Measurements from ENCODE around the gene DNAJC3. TPM values are rescaled to one million over a fixed set of nuclear protein-coding genes. Genes with fewer than 3 reads are reported as not detected.

Gene DNAJC3
- total RNA-seq, 1 donor from 2014 or later, result 21.4 TPM

DNA sequence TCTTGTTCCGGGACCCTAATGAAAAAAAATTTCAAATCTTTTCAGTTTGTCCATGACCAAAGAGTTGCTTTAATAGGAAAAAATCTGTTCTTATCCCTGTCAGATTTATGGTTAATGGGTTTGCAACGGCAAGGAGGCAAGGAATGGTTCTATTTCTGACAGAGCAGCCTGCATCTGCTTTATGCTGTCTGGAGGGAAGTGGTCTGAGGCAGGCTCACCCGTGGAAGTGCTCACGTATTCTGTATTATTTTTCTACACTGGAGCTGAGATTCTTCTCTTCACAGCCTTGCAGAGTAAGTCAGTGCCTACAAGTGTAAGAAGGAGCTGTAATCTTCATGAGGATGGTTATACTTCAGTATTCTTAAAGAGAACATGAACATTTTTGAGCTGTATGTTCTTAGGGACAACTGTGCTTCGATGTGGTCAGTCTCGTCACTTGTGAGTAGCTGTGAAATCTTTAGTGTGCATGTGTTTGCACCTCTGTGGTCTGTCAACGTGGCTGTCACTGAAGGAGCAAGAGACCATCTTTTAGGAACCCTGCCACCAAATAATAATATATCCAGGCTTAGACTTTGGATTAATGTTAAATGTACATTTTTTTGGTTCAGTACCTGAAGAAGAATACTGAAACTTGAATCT, 114.3 kb downstream of the DNAJC3 start:
- no peak overlapping the region for H3K4me3 ChIP-seq (ENCODE audit: low read depth, low read length)
- DNase-seq (ENCODE audit: low read depth), result no peak
- TF ChIP-seq CTCF (conservative IDR thresholded peaks at IDR 0.05; ENCODE audit: low read depth, low read length), result no peak

DNA sequence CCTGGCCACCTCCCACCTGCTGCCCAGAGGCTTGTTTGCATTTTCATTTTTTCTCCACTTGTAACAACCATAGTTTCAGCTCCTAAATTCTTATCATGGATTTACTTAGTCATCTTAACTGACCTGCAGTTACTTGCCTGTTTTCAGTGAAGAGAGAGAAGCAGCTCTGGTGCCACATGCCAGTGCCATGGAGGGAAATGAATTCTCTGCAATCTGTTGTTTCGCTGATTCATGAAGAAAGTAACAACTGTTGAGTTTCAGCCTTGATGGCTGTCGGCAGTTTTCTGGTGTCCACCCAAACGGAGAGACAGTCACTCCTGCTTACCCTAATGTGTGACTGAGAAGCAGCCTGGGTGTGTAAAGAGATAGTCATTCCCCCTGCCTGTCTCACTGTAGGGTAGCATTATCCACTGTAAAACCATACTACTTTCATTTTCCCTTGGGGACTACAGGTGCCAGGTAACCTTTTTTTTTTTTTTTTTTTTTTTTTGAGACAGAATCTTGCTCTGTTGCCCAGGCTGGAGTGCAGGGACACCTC, 116.1 kb downstream of the DNAJC3 start:
- TF ChIP-seq CTCF (conservative IDR thresholded peaks at IDR 0.05; ENCODE audit: low read depth, low read length), result no peak
- no peak for DNase-seq (ENCODE audit: low read depth)
- H3K4me3 ChIP-seq (ENCODE audit: low read depth, low read length), result no peak overlapping the region

GRCh38 chr13:95793781-95794180, 116.8 kb downstream of the DNAJC3 start:
- no peak for TF ChIP-seq CTCF (conservative IDR thresholded peaks at IDR 0.05; ENCODE audit: low read depth, low read length)
- no peak overlapping the region for H3K4me3 ChIP-seq (ENCODE audit: low read depth, low read length)
- DNase-seq (ENCODE audit: low read depth), result no peak

DNA sequence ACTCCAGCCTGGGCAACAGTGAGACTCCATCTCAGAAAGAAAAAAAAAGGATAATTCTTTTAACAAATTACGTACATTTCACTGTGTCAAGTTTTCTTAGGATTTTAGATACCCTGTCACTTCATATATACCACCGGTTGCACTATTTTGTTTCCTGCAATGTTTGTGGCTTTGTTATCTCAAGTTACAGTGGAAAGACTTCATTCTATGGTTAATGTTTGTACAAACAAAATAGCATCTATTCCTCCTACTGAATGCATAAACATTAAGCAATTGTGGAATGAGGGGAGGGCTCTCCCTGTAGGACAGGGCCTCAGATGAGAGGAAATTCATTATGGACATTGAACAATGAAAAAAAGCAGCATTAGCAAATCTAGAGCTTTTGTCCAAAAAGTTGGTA, 120.1 kb downstream of the DNAJC3 start:
- no peak for DNase-seq (ENCODE audit: low read depth)
- H3K4me3 ChIP-seq (ENCODE audit: low read depth, low read length), result no peak overlapping the region
- TF ChIP-seq CTCF (conservative IDR thresholded peaks at IDR 0.05; ENCODE audit: low read depth, low read length), result no peak

- DNase-seq (ENCODE audit: low read depth), result no peak
- TF ChIP-seq CTCF (conservative IDR thresholded peaks at IDR 0.05; ENCODE audit: low read depth, low read length), result no peak
- H3K4me3 ChIP-seq (ENCODE audit: low read depth, low read length), result no peak overlapping the region
These were observed 123.5 kb downstream of the DNAJC3 start for GRCh38 chr13:95800436-95800835.

DNA sequence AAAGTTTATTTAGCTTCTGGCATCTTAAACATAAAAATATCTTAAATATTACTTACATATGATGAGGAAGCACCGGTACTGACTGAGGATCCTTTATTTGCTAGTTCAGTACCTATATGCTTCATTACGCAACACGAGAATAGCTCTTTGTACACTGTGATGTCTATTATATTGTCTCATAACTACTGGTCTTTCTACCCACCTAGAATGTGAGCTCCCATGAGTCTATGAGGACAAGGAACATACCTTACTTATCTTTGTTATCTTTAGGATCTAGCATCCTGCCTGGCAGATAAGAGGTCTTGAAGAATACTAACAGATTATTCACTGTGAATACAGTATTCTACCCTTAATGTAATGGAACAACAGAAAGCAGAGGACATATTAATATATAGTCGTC, 124.9 kb downstream of the DNAJC3 start:
- no peak overlapping the region for H3K4me3 ChIP-seq (ENCODE audit: low read depth, low read length)
- no peak for DNase-seq (ENCODE audit: low read depth)
- TF ChIP-seq CTCF (conservative IDR thresholded peaks at IDR 0.05; ENCODE audit: low read depth, low read length), result no peak

DNA sequence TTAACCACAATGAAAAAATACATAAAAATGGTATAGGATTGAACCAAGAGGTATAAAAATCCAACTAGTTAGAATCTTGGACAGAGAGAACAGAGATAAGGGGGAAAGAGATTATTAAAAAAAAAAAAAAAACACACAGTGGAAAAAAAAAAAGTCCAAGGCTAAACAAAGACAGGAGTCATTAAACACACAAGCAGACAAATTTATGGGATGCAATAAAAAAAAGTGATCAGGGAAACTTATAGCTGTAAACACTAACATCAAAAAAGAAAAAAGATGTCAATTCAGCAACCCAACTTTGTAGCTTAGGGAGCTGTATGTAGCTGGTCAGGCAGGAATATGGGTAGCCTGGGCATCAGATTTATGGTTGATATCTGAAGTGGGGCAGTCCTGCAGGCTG, 129.0 kb downstream of the DNAJC3 start:
- H3K4me3 ChIP-seq (ENCODE audit: low read depth, low read length), result no peak overlapping the region
- no peak for DNase-seq (ENCODE audit: low read depth)
- no peak for TF ChIP-seq CTCF (conservative IDR thresholded peaks at IDR 0.05; ENCODE audit: low read depth, low read length)

All from epithelial cell of proximal tubule (primary cell).